HCT116 (cell line): ENCODE data around the gene SRL. TPM values are rescaled to one million over a fixed set of nuclear protein-coding genes. Genes with fewer than 3 reads are reported as not detected.

Experiments
- ATAC-seq: fragments of 200-7000 bp; cut with Tn5 transposase; 2 replicates; pipeline ENCODE4 v1.9.1; 2020; ENCODE audit warnings: mild to moderate bottlenecking, moderate library complexity
- BruUV-seq: library from RNA; stranded (reverse); fragments of 400-500 nt; replicated peaks from 2 replicates; lab custom pipeline; 2021; lab: Mats Ljungman, UMichigan
- CTCF ChIA-PET: fragments of 300-600 bp; sonication (Branson Sonifier 250); formaldehyde crosslinking; loops from one replicate; lab custom pipeline; 2021; ENCODE audit warnings: antibody characterized with exemption; lab: Charles Lee
- POLR2A ChIA-PET: fragments of 300-600, 350-600 bp; sonication (Branson Sonifier 250); formaldehyde crosslinking; loops from one replicate; lab custom pipeline; 2021; ENCODE audit warnings: antibody characterized with exemption; lab: Charles Lee
- RAD21 ChIA-PET, 2 experiments: fragments of 300-600 bp; sonication (Branson Sonifier 250); formaldehyde crosslinking; loops; one replicate each; lab custom pipeline; 2023; ENCODE audit warnings: low total read pairs in 2 of 2; ENCODE audit not compliant: uncharacterized antibody in 2 of 2, unreplicated experiment in 2 of 2, low non-redundant PET in 1 of 2; lab: Charles Lee
- DNase-seq: peaks from one replicate; pipeline ENCODE4 v3.0.0-alpha.2; 2010; ENCODE audit warnings: low read depth, low spot score
- H2AFZ ChIP-seq: fragments of 200-600 bp; shearing (Covaris generic), sonication (generic); 2 replicates; pipeline ENCODE4 v1.6.1; 2017; ENCODE audit warnings: low read depth, mixed run types, mixed read lengths, antibody characterized with exemption, low read length; ENCODE audit not compliant: poor library complexity, severe bottlenecking
- H3K27ac ChIP-seq: 2 replicates; pipeline ENCODE4 v1.5.1; 2012; ENCODE audit warnings: low read depth, low read length
- H3K27me3 ChIP-seq: fragments of 200-600 bp; sonication (generic); 2 replicates; pipeline ENCODE4 v1.6.1; 2016; ENCODE audit warnings: mixed run types, low read length, mixed read lengths; ENCODE audit not compliant: insufficient read depth
- H3K36me3 ChIP-seq, 2 experiments: fragments of 200-500 bp in 1 of 2; fragments of 200-600 bp in 1 of 2; sonication (Bioruptor generic) in 1 of 2; sonication (generic) in 1 of 2; 2 replicates each; pipeline versions ENCODE4 v1.5.1 to v1.6.1; 2014 to 2016; ENCODE audit warnings: low read length in 2 of 2, inconsistent platforms in 1 of 2, mixed read lengths in 1 of 2, mixed run types in 1 of 2; ENCODE audit not compliant: insufficient read depth in 2 of 2, control insufficient read depth in 1 of 2
- H3K4me1 ChIP-seq, 2 experiments: fragments of 200-600 bp in 1 of 2; sonication (generic) in 1 of 2; 2 replicates each; pipeline versions ENCODE4 v1.5.1 to v1.6.1; 2012 to 2017; ENCODE audit warnings: low read length in 2 of 2, inconsistent platforms in 1 of 2, mild to moderate bottlenecking in 1 of 2, mixed read lengths in 1 of 2, mixed run types in 1 of 2, moderate library complexity in 1 of 2; ENCODE audit not compliant: insufficient read depth in 2 of 2, control insufficient read depth in 1 of 2
- H3K4me2 ChIP-seq: fragments of 200-600 bp; sonication (generic); 2 replicates; pipeline ENCODE4 v1.6.1; 2017; ENCODE audit warnings: mixed run types, low read length, mixed read lengths
- H3K4me3 ChIP-seq, 2 experiments: fragments of 200-600 bp in 1 of 2; sonication (generic) in 1 of 2; replicated peaks in 1 of 2; 2 replicates each; pipeline ENCODE4 v1.5.1; 2011 to 2016; ENCODE audit warnings: low read length in 2 of 2, control low read depth in 1 of 2, low read depth in 1 of 2, mild to moderate bottlenecking in 1 of 2, mixed read lengths in 1 of 2, mixed run types in 1 of 2
- H3K79me2 ChIP-seq: fragments of 200-600 bp; sonication (generic); 2 replicates; pipeline ENCODE4 v1.6.1; 2017; ENCODE audit warnings: mild to moderate bottlenecking, mixed run types, low read length, moderate library complexity, mixed read lengths; ENCODE audit not compliant: insufficient read depth
- H3K9ac ChIP-seq: fragments of 200-600 bp; sonication (generic); 2 replicates; pipeline ENCODE4 v1.6.1; 2016; ENCODE audit warnings: low read length, mixed read lengths
- H3K9me2 ChIP-seq: fragments of 200-600 bp; sonication (generic), shearing (Covaris generic); 2 replicates; pipeline ENCODE4 v1.6.1; 2017; ENCODE audit warnings: mixed run types, mild to moderate bottlenecking, moderate library complexity; ENCODE audit not compliant: insufficient read depth
- H3K9me3 ChIP-seq, 2 experiments: fragments of 200-500 bp in 1 of 2; fragments of 200-600 bp in 1 of 2; sonication (Bioruptor generic) in 1 of 2; sonication (generic) in 1 of 2; 2 replicates each; pipeline ENCODE4 v1.6.1; 2014 to 2017; ENCODE audit warnings: low read length in 2 of 2, mixed read lengths in 2 of 2, inconsistent platforms in 1 of 2, low read depth in 1 of 2, mild to moderate bottlenecking in 1 of 2, mixed run types in 1 of 2, moderate library complexity in 1 of 2; ENCODE audit not compliant: control insufficient read depth in 1 of 2, insufficient read depth in 1 of 2
- H4K20me1 ChIP-seq: fragments of 200-600 bp; sonication (generic), shearing (Covaris generic); 2 replicates; pipeline ENCODE4 v1.6.1; 2017; ENCODE audit warnings: mixed run types, mild to moderate bottlenecking, moderate library complexity; ENCODE audit not compliant: insufficient read depth
- CBX3 ChIP-seq: IDR thresholded peaks from 2 replicates; pipeline ENCODE4 v1.6.1; 2012; ENCODE audit warnings: low read depth
- CEBPB ChIP-seq: IDR thresholded peaks from 2 replicates; pipeline ENCODE4 v1.6.1; 2012; ENCODE audit warnings: low read depth
- EGR1 ChIP-seq: IDR thresholded peaks from 2 replicates; pipeline ENCODE4 v1.6.1; 2012; ENCODE audit warnings: low read depth
- ELF1 ChIP-seq: IDR thresholded peaks from 2 replicates; pipeline ENCODE4 v1.6.1; 2012; ENCODE audit warnings: low read depth, borderline replicate concordance
- EZH2 ChIP-seq: fragments of 200-600 bp; sonication (generic); IDR thresholded peaks from 2 replicates; pipeline ENCODE4 v1.6.1; 2017; ENCODE audit warnings: antibody characterized with exemption, mixed run types
- EZH2phosphoT487 ChIP-seq: fragments of 200-600 bp; IDR thresholded peaks from 2 replicates; pipeline ENCODE4 v1.6.1; 2018; ENCODE audit warnings: antibody characterized with exemption, borderline replicate concordance
- FOSL1 ChIP-seq: IDR thresholded peaks from 2 replicates; pipeline ENCODE4 v1.6.1; 2012; ENCODE audit warnings: low read depth
- POLR2A ChIP-seq: IDR thresholded peaks from 2 replicates; pipeline ENCODE4 v1.7.0; 2011; ENCODE audit warnings: borderline replicate concordance; ENCODE audit not compliant: insufficient read depth, insufficient read length; ENCODE audit errors: extremely low read depth
- POLR2AphosphoS5 ChIP-seq: IDR thresholded peaks from 2 replicates; pipeline ENCODE4 v1.6.1; 2011; ENCODE audit warnings: mild to moderate bottlenecking, low read depth, low read length, moderate library complexity
- RAD21 ChIP-seq: IDR thresholded peaks from 2 replicates; pipeline ENCODE4 v1.6.1; 2012; ENCODE audit warnings: low read depth, mild to moderate bottlenecking
- SIN3A ChIP-seq: IDR thresholded peaks from 2 replicates; pipeline ENCODE4 v1.6.1; 2012; ENCODE audit warnings: low read depth
- SP1 ChIP-seq: IDR thresholded peaks from 2 replicates; pipeline ENCODE4 v1.6.1; 2012; ENCODE audit warnings: low read depth
- TCF7L2 ChIP-seq: IDR thresholded peaks from 2 replicates; pipeline ENCODE4 v1.7.0; 2011; ENCODE audit warnings: borderline replicate concordance, inconsistent platforms; ENCODE audit not compliant: insufficient read depth, insufficient read length; ENCODE audit errors: extremely low read depth
- YY1 ChIP-seq: IDR thresholded peaks from 2 replicates; pipeline ENCODE4 v1.6.1; 2011; ENCODE audit warnings: low read length, low read depth, moderate library complexity, mild to moderate bottlenecking; ENCODE audit not compliant: insufficient replicate concordance; ENCODE audit errors: extremely low read depth
- intact Hi-C: fragments of 100-400 bp; cut with micrococcal nuclease; formaldehyde crosslinking; loops from 2 replicates; pipeline ENCODE4 v1.10.0; 2022
- total RNA-seq: library from RNA; stranded (reverse); gene quantifications from one replicate; pipeline ENCODE4 v1.2.1, GENCODE V29; 2021; ENCODE audit not compliant: unreplicated experiment
- TF ChIP-seq, protein P1 (sequence below): IDR thresholded peaks from 2 replicates; pipeline ENCODE4 v1.6.1; 2012; ENCODE audit warnings: low read depth
- TF ChIP-seq, protein P2 (sequence below): IDR thresholded peaks from 2 replicates; pipeline ENCODE4 v1.6.1; 2012

The SRL gene
- total RNA-seq, 1 experiment from 2014 or later: not detected

DNA sequence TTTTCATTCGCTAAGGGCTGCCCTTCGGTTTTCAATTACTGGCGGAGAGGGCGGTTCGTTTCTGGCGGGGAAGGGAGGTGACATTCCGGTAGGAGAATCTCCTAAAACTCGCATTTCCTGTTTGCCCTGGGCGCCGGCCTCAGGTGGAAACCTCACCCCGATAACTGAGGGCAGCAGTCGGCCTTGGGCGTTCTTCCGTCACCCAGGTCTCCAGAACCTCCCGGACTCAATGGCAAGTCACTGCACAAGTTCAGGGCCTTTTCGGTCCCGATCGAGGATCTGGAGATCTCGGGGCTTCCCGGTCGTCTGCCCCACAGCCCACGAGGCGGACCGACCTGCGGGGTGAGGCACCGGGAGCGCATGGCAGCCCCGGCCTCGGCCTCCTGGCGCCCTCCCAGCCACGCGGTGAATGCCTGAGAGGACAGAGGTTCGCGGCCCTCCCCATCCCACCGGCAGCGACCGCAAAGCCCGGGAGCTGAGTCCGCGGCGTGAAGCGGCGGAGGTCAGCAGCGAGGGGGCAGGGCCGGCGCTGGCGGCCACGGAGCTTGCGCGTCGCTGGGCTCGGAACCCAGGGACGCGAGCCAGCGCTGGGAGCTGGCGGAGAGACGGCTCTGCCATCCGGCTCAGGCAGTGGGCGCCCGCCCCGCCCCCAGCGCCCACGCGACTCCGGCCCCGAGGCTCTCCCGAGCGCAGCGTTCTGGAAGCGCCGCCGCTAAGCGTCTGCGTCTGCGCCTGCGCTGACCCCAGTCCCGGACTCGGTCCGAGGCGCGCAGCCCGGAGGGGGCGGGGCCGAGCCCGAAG lies 58.4 kb downstream of the SRL start (continued):
- TF ChIP-seq, protein P1, sequence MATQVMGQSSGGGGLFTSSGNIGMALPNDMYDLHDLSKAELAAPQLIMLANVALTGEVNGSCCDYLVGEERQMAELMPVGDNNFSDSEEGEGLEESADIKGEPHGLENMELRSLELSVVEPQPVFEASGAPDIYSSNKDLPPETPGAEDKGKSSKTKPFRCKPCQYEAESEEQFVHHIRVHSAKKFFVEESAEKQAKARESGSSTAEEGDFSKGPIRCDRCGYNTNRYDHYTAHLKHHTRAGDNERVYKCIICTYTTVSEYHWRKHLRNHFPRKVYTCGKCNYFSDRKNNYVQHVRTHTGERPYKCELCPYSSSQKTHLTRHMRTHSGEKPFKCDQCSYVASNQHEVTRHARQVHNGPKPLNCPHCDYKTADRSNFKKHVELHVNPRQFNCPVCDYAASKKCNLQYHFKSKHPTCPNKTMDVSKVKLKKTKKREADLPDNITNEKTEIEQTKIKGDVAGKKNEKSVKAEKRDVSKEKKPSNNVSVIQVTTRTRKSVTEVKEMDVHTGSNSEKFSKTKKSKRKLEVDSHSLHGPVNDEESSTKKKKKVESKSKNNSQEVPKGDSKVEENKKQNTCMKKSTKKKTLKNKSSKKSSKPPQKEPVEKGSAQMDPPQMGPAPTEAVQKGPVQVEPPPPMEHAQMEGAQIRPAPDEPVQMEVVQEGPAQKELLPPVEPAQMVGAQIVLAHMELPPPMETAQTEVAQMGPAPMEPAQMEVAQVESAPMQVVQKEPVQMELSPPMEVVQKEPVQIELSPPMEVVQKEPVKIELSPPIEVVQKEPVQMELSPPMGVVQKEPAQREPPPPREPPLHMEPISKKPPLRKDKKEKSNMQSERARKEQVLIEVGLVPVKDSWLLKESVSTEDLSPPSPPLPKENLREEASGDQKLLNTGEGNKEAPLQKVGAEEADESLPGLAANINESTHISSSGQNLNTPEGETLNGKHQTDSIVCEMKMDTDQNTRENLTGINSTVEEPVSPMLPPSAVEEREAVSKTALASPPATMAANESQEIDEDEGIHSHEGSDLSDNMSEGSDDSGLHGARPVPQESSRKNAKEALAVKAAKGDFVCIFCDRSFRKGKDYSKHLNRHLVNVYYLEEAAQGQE: no peak
- TF ChIP-seq CEBPB (no peak), YY1 (no peak), CBX3 (no peak), FOSL1 (no peak)

DNA sequence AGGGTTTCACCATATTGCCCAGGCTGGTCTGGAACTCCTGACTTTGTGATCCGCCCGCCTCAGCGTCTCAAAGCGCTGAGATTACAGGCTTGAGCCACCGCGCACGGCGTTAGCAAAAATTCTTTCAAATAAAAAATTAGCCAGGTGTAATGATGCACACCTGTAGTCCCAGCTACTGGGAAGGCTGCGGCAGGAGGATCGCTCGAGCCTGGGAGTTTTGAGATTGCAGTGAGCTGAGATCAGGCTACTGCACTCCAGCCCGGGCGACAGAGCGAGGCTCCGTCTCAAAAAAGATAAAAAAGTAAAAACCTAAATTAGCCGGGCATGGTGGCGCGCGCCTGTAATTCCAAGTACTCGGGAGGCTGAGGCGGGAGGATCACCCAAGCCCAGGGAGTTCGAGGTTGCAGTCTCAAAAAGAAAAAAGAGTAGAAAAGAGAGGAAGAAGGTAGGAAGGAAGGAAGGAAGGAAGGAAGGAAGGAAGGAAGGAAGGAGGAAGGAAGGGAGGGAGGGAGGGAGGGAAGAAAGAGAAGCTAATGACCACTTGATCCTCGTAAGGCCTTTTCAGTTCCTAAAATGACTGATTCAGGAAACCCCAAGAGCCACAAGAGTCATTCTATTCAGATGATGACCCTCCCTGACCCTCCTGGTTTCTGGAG lies 59.2 kb downstream of the SRL start:
- H3K27ac ChIP-seq: peak overlapping the region; percentile 95
- no peaks in the 10 kb centered on the region for H3K9me2 ChIP-seq
- no peaks in the 10 kb centered on the region for H3K9me3 ChIP-seq
- ChIA-PET CTCF (no interaction called here), RAD21 (interaction anchor here in 1 of 2 experiments (1.0 kb wide), 1 partner anchor 199 kb away, joined by 3 read pairs; no protein-coding TSS in a partner anchor), POLR2A (interaction anchor here (0.8 kb wide), 1 partner anchor 9 kb away, joined by 3 read pairs; no protein-coding TSS in a partner anchor)
- peak overlapping the region; percentile 95 for H3K4me2 ChIP-seq
- BruUV-seq: no TSS peak
- no peaks in the 10 kb centered on the region for H3K79me2 ChIP-seq
- no peaks in the 10 kb centered on the region for H3K36me3 ChIP-seq
- H3K27me3 ChIP-seq: no peaks in the 10 kb centered on the region
- peak overlapping the region; percentile 97 for H3K9ac ChIP-seq
- no peak overlapping the region for H2AFZ ChIP-seq
- intact Hi-C loops: loop anchor here (5.0 kb wide), 1 partner anchor 70 kb away; no protein-coding TSS in a partner anchor
- no peak for DNase-seq
- H4K20me1 ChIP-seq: no peaks in the 10 kb centered on the region
- peaks cover 9 to 40% of the 10 kb centered on the region in 2 experiments for H3K4me1 ChIP-seq
- ATAC-seq: no peak
- peak overlapping the region; percentile 59 to 79 for H3K4me3 ChIP-seq
- no peak for TF ChIP-seq RAD21
- TF ChIP-seq FOSL1: no peak
- TF ChIP-seq, protein P2, sequence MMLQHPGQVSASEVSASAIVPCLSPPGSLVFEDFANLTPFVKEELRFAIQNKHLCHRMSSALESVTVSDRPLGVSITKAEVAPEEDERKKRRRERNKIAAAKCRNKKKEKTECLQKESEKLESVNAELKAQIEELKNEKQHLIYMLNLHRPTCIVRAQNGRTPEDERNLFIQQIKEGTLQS: no peak
- TF ChIP-seq TCF7L2: no peak
- TF ChIP-seq POLR2AphosphoS5: no peak; the same call in 1 of the 2 replicates
- no peak for TF ChIP-seq YY1
- no peak for TF ChIP-seq CEBPB
- TF ChIP-seq, protein P1: no peak
- no peak for TF ChIP-seq EZH2
- no peak for TF ChIP-seq EZH2phosphoT487
- TF ChIP-seq SP1: no peak
- no peak for TF ChIP-seq EGR1
- no peak for TF ChIP-seq POLR2A
- no peak for TF ChIP-seq SIN3A
- TF ChIP-seq ELF1: no peak
